Caco-2 (cell line): ENCODE results near the gene ANKRD50. TPM values are rescaled to one million over a fixed set of nuclear protein-coding genes. Genes with fewer than 3 reads are reported as not detected.

Experiments
- BruUV-seq: library from RNA; stranded (reverse); fragments of 400-500 nt; replicated peaks from 2 replicates; lab custom pipeline; 2021; lab: Mats Ljungman, UMichigan
- CTCF ChIA-PET: fragments of 300-600 bp; sonication (Branson Sonifier 250); formaldehyde crosslinking; loops from one replicate; lab custom pipeline; 2022; ENCODE audit warnings: antibody characterized with exemption; lab: Charles Lee
- POLR2A ChIA-PET: fragments of 300-600 bp; sonication (Branson Sonifier 250); formaldehyde crosslinking; loops from one replicate; lab custom pipeline; 2022; ENCODE audit warnings: antibody characterized with exemption; lab: Charles Lee
- DNase-seq, 2 experiments: peaks; one replicate each; pipeline versions ENCODE4 v3.0.0 to v3.0.0-alpha.2; 2020 to 2022
- H3K27me3 ChIP-seq: replicated peaks from 2 replicates; pipeline ENCODE4 v1.6.0; 2011; ENCODE audit warnings: low read length; ENCODE audit not compliant: control insufficient read depth, insufficient read depth
- H3K36me3 ChIP-seq: 2 replicates; pipeline ENCODE4 v1.5.1; 2011; ENCODE audit warnings: low read length; ENCODE audit not compliant: control insufficient read depth, insufficient read depth
- H3K4me1 ChIP-seq: fragments of 250-450 bp; sonication (Bioruptor Pico); 2 replicates; pipeline ENCODE4 v1.5.1; 2020; ENCODE audit warnings: mild to moderate bottlenecking
- H3K4me3 ChIP-seq: 2 replicates; pipeline ENCODE4 v1.5.1; 2011; ENCODE audit warnings: low read depth, mild to moderate bottlenecking, control low read depth, low read length
- H3K9me3 ChIP-seq: fragments of 250-450 bp; sonication (Bioruptor Pico); 2 replicates; pipeline ENCODE4 v1.5.1; 2020; ENCODE audit warnings: mild to moderate bottlenecking, moderate library complexity
- H3K27ac Mint-ChIP-seq: one replicate; pipeline ENCODE4 v1.8.0; 2022; ENCODE audit warnings: mixed read lengths; ENCODE audit not compliant: unreplicated experiment
- H3K27me3 Mint-ChIP-seq: one replicate; pipeline ENCODE4 v1.8.0; 2022; ENCODE audit warnings: mixed read lengths; ENCODE audit not compliant: insufficient read depth, unreplicated experiment
- H3K36me3 Mint-ChIP-seq: one replicate; pipeline ENCODE4 v1.8.0; 2022; ENCODE audit warnings: mild to moderate bottlenecking, mixed read lengths; ENCODE audit not compliant: insufficient read depth, unreplicated experiment
- H3K4me1 Mint-ChIP-seq: one replicate; pipeline ENCODE4 v1.8.0; 2022; ENCODE audit warnings: low read depth, mixed read lengths; ENCODE audit not compliant: unreplicated experiment
- H3K4me3 Mint-ChIP-seq: one replicate; pipeline ENCODE4 v1.8.0; 2022; ENCODE audit warnings: mild to moderate bottlenecking, moderate library complexity, mixed read lengths; ENCODE audit not compliant: unreplicated experiment
- H3K9me3 Mint-ChIP-seq: one replicate; pipeline ENCODE4 v1.8.0; 2022; ENCODE audit warnings: mixed read lengths; ENCODE audit not compliant: unreplicated experiment
- intact Hi-C: fragments of 100-400 bp; cut with micrococcal nuclease; formaldehyde crosslinking; loops from one replicate; pipeline ENCODE4 v1.10.0; 2022; ENCODE audit not compliant: unreplicated experiment
- total RNA-seq: library from RNA; stranded (reverse); gene quantifications from 2 replicates; pipeline ENCODE4 v1.2.3, GENCODE V29; 2022
- TF ChIP-seq, protein P1 (sequence below), 2 experiments: fragments of 200-600 bp in 1 of 2; IDR thresholded peaks; 1 replicate in 1 of 2; 2 replicates in 1 of 2; pipeline versions ENCODE4 v1.5.1 to v1.8.0; 2011 to 2022; ENCODE audit warnings: antibody characterized with exemption in 1 of 2, control low read depth in 1 of 2, inconsistent platforms in 1 of 2, low read depth in 1 of 2, low read length in 1 of 2, mild to moderate bottlenecking in 1 of 2, moderate library complexity in 1 of 2; ENCODE audit not compliant: insufficient read depth in 1 of 2, severe bottlenecking in 1 of 2, unreplicated experiment in 1 of 2

ANKRD50 gene
- total RNA-seq, 1 experiment from 2014 or later = 7.0 TPM

DNA sequence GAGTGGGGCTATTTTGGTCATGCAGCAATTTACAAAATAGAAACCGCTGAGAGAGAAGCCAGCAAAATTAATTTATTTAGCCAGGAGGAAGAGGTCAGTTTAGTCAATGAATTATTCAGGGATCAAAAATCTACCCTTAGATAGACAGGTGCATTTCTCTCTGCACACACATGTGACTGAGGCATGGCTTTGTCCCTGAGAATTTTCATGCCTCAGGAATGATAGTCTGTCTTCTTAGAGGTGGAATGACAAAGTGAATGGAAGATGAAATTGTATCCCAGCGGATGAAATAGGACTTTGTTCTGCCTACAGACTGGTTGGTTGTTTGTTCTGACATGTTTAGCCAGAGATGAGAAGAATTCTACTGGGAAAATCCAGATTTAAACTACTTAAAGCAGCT lies 46.0 kb downstream of the ANKRD50 start:
- TF ChIP-seq, protein P1, sequence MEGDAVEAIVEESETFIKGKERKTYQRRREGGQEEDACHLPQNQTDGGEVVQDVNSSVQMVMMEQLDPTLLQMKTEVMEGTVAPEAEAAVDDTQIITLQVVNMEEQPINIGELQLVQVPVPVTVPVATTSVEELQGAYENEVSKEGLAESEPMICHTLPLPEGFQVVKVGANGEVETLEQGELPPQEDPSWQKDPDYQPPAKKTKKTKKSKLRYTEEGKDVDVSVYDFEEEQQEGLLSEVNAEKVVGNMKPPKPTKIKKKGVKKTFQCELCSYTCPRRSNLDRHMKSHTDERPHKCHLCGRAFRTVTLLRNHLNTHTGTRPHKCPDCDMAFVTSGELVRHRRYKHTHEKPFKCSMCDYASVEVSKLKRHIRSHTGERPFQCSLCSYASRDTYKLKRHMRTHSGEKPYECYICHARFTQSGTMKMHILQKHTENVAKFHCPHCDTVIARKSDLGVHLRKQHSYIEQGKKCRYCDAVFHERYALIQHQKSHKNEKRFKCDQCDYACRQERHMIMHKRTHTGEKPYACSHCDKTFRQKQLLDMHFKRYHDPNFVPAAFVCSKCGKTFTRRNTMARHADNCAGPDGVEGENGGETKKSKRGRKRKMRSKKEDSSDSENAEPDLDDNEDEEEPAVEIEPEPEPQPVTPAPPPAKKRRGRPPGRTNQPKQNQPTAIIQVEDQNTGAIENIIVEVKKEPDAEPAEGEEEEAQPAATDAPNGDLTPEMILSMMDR (IDR thresholded peaks at IDR 0.05; ENCODE audit: insufficient read depth in 1 of 2, low read depth in 1 of 2, low read length in 1 of 2, severe bottlenecking in 1 of 2, unreplicated experiment in 1 of 2) = no peak
- no peaks in the 10 kb centered on the region for H3K4me1 ChIP-seq
- CTCF ChIA-PET = no interaction called here
- H3K36me3 Mint-ChIP-seq = peaks cover 18% of the 10 kb centered on the region
- no peaks in the 10 kb centered on the region for H3K9me3 Mint-ChIP-seq
- POLR2A ChIA-PET = no interaction called here
- H3K27me3 ChIP-seq = no peaks in the 10 kb centered on the region
- H3K9me3 ChIP-seq = no peaks in the 10 kb centered on the region
- H3K36me3 ChIP-seq = no peaks in the 10 kb centered on the region
- no peak overlapping the region for H3K4me3 ChIP-seq
- H3K27ac Mint-ChIP-seq = no peak overlapping the region
- no peak for DNase-seq
- no peaks in the 10 kb centered on the region for H3K4me1 Mint-ChIP-seq
- H3K27me3 Mint-ChIP-seq = no peaks in the 10 kb centered on the region
- intact Hi-C loops = no loop called here
- no TSS peak for BruUV-seq
- no peak overlapping the region for H3K4me3 Mint-ChIP-seq

DNA sequence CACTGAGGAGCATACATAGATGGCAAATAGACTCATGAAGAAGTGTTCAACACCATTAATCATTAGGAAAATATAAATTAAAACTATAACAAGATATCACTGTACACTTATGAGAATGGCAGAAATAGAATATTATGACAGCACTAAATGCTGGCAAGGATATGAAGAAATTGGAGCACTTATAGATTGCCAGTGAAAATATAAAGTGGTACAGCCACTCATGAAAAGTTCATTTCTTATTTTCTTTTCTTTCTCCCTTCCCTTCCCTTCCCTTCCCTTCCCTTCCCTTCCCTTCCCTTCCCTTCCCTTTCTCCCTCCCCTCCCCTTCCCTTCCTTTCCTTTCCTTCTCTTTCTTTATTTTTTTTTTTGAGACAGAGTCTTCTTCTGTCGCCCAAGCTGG lies 53.7 kb downstream of the ANKRD50 start:
- Mint-ChIP-seq H3K27ac (no peak overlapping the region), H3K9me3 (no peaks in the 10 kb centered on the region), H3K4me3 (no peak overlapping the region), H3K27me3 (peaks cover 3% of the 10 kb centered on the region), H3K4me1 (no peaks in the 10 kb centered on the region), H3K36me3 (no peaks in the 10 kb centered on the region)
- Histone ChIP-seq H3K27me3 (no peaks in the 10 kb centered on the region), H3K4me1 (no peaks in the 10 kb centered on the region), H3K9me3 (no peaks in the 10 kb centered on the region), H3K36me3 (no peaks in the 10 kb centered on the region), H3K4me3 (no peak overlapping the region)
- ChIA-PET POLR2A (no interaction called here), CTCF (no interaction called here)
- DNase-seq = no peak
- TF ChIP-seq, protein P1 (IDR thresholded peaks at IDR 0.05; ENCODE audit: insufficient read depth in 1 of 2, low read depth in 1 of 2, low read length in 1 of 2, severe bottlenecking in 1 of 2, unreplicated experiment in 1 of 2) = no peak
- intact Hi-C loops = no loop called here
- no TSS peak for BruUV-seq

DNA sequence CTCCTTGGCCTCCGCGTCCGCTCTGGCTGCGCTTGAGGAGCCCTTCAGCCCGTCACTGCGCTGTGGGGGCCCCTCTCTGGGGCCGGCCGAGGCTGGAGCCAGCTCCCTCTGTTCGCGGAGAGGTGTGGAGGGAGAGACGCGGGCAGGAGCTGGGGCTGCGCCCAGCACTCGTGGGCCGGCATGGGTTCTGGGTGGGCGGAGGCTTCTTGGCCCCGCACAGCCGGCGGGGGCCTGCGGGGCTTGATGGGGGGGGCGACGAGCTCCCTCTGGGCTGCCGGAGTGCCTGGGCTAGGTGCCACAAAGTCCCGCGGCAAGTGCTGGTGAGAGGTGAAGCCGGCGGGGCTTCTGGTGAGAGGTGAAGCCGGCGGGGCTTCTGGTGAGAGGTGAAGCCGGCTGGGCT lies 61.9 kb downstream of the ANKRD50 start:
- no peaks in the 10 kb centered on the region for H3K27me3 ChIP-seq
- H3K4me1 ChIP-seq = no peaks in the 10 kb centered on the region
- H3K9me3 ChIP-seq = no peaks in the 10 kb centered on the region
- TF ChIP-seq, protein P1 (IDR thresholded peaks at IDR 0.05; ENCODE audit: insufficient read depth in 1 of 2, low read depth in 1 of 2, low read length in 1 of 2, severe bottlenecking in 1 of 2, unreplicated experiment in 1 of 2) = no peak
- Mint-ChIP-seq H3K4me1 (no peaks in the 10 kb centered on the region), H3K4me3 (no peak overlapping the region), H3K9me3 (no peaks in the 10 kb centered on the region), H3K27me3 (no peaks in the 10 kb centered on the region), H3K27ac (no peak overlapping the region), H3K36me3 (no peaks in the 10 kb centered on the region)
- H3K4me3 ChIP-seq = no peak overlapping the region
- POLR2A ChIA-PET = no interaction called here
- DNase-seq = no peak
- CTCF ChIA-PET = no interaction called here
- no peaks in the 10 kb centered on the region for H3K36me3 ChIP-seq
- intact Hi-C loops = no loop called here
- BruUV-seq = no TSS peak
